Smooth muscle cell (in vitro differentiated cells): ENCODE results near the gene IFI16. TPM values are rescaled to one million over a fixed set of nuclear protein-coding genes. Genes with fewer than 3 reads are reported as not detected.

Source experiments
- DNase-seq: peaks from one replicate; lab custom pipeline; 2025; ENCODE audit not compliant: unreplicated experiment; lab: John Stamatoyannopoulos, UW
- H2AFZ ChIP-seq: fragments of 200-600 bp; sonication (generic); 2 replicates; pipeline ENCODE4 v1.6.0; 2016; ENCODE audit warnings: antibody characterized with exemption, low read depth, mild to moderate bottlenecking
- H3F3A ChIP-seq: fragments of 200-600 bp; sonication (generic); 2 replicates; pipeline ENCODE4 v1.6.0; 2017; ENCODE audit warnings: antibody characterized with exemption, low read depth
- H3K27ac ChIP-seq: fragments of 200-600 bp; sonication (generic); 2 replicates; pipeline ENCODE4 v1.5.1; 2016; ENCODE audit warnings: low read depth, mild to moderate bottlenecking
- H3K27me3 ChIP-seq: fragments of 200-600 bp; sonication (generic); 2 replicates; pipeline ENCODE4 v1.6.1; 2016; ENCODE audit warnings: low read depth, mild to moderate bottlenecking
- H3K36me3 ChIP-seq: fragments of 200-600 bp; sonication (generic); 2 replicates; pipeline ENCODE4 v1.5.1; 2016; ENCODE audit warnings: low read depth
- H3K4me1 ChIP-seq: fragments of 200-600 bp; sonication (generic); 2 replicates; pipeline ENCODE4 v1.5.1; 2016; ENCODE audit warnings: low read depth
- H3K4me2 ChIP-seq: fragments of 200-600 bp; sonication (generic); 2 replicates; pipeline ENCODE4 v1.6.0; 2016; ENCODE audit warnings: mild to moderate bottlenecking
- H3K4me3 ChIP-seq: fragments of 200-600 bp; sonication (generic); 2 replicates; pipeline ENCODE4 v1.5.1; 2016; ENCODE audit warnings: mild to moderate bottlenecking
- H3K79me2 ChIP-seq: fragments of 200-600 bp; sonication (generic); 2 replicates; pipeline ENCODE4 v1.6.0; 2016; ENCODE audit warnings: low read depth, mild to moderate bottlenecking
- H3K9ac ChIP-seq: fragments of 200-600 bp; sonication (generic); 2 replicates; pipeline ENCODE4 v1.6.0; 2016; ENCODE audit warnings: low read depth
- H3K9me3 ChIP-seq: fragments of 200-600 bp; sonication (generic); replicated peaks from 2 replicates; pipeline ENCODE4 v1.5.1; 2016; ENCODE audit warnings: low read depth
- H4K20me1 ChIP-seq: fragments of 200-600 bp; sonication (generic); 2 replicates; pipeline ENCODE4 v1.6.0; 2016; ENCODE audit warnings: low read depth
- WGBS: methylation state at CpG from one replicate; pipeline ENCODE4 v1.1.7; 2016; ENCODE audit warnings: low lambda C conversion rate; 5-methylcytosine and 5-hydroxymethylcytosine counted together
- polyA plus RNA-seq: library from polyadenylated mRNA; unstranded; fragments of >200 nt; fragmentation: Nextera tagmentation; extraction: Ambion mirVana; gene quantifications from 2 replicates; pipeline ENCODE4 v1.2.1, GENCODE V29; 2016
- total RNA-seq: library from RNA; depleted of rRNA; stranded (reverse); fragments of >200 nt; gene quantifications from 2 replicates; pipeline ENCODE4 v1.2.3, GENCODE V29; 2014
- TF ChIP-seq, protein P1 (sequence below): fragments of 200-600 bp; sonication (generic); IDR thresholded peaks from 2 replicates; pipeline ENCODE4 v1.5.1; 2017; ENCODE audit warnings: borderline replicate concordance, mild to moderate bottlenecking, antibody characterized with exemption; ENCODE audit not compliant: insufficient read depth, poor library complexity, severe bottlenecking

Gene IFI16
- total and polyA plus RNA-seq, 2 experiments from 2014 or later: 92.1 to 114 TPM

GRCh38 chr1:159030311-159030710, 20.6 kb downstream of the IFI16 start:
- WGBS: 96% methylated on average over 1 of the region's 1 CpG

DNA sequence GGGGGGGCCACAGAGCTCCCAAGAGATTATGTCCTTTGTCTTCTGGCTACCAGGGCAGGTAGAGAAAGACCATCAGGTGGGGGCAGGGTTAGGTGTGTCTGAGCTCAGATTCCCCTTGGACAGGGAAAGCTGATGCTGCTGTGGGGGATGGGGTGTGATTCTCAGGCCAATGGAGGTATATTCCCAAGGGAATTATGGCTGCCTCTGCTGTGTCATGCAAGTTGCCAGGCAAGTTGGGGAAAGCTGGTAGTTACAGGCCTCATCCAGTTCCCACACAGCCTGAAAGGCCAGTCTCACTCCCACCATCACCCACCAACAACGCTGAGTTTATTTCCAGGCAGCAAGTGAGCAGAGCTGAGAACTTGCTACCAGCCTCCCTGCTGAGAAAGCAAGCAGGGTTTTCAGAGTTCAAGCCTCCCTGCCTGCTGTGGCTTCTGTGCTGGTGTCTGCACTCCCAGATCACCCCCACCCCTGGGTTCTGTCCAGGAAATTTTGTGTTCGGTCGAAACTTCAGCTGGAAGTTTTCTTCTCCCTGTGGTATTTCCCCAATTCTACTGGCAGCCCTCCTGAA, 21.3 kb downstream of the IFI16 start:
- peaks cover 16% of the 10 kb centered on the region for H3K36me3 ChIP-seq
- no peak overlapping the region for H3K4me2 ChIP-seq
- no peaks in the 10 kb centered on the region for H3F3A ChIP-seq
- H3K79me2 ChIP-seq: peaks cover 43% of the 10 kb centered on the region
- H3K4me3 ChIP-seq: no peak overlapping the region
- H2AFZ ChIP-seq: no peak overlapping the region
- no peak overlapping the region for H3K9ac ChIP-seq
- H3K4me1 ChIP-seq: no peaks in the 10 kb centered on the region
- TF ChIP-seq, protein P1, sequence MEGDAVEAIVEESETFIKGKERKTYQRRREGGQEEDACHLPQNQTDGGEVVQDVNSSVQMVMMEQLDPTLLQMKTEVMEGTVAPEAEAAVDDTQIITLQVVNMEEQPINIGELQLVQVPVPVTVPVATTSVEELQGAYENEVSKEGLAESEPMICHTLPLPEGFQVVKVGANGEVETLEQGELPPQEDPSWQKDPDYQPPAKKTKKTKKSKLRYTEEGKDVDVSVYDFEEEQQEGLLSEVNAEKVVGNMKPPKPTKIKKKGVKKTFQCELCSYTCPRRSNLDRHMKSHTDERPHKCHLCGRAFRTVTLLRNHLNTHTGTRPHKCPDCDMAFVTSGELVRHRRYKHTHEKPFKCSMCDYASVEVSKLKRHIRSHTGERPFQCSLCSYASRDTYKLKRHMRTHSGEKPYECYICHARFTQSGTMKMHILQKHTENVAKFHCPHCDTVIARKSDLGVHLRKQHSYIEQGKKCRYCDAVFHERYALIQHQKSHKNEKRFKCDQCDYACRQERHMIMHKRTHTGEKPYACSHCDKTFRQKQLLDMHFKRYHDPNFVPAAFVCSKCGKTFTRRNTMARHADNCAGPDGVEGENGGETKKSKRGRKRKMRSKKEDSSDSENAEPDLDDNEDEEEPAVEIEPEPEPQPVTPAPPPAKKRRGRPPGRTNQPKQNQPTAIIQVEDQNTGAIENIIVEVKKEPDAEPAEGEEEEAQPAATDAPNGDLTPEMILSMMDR: no peak
- H4K20me1 ChIP-seq: peaks cover 74% of the 10 kb centered on the region
- no peaks in the 10 kb centered on the region for H3K9me3 ChIP-seq
- no peak for DNase-seq
- no peaks in the 10 kb centered on the region for H3K27me3 ChIP-seq
- no peak overlapping the region for H3K27ac ChIP-seq
- WGBS: 90% methylated on average over 3 of the region's 3 CpGs

More at GRCh38 chr1:159030311-159030710, 20.6 kb downstream of the IFI16 start:
- H3K27ac ChIP-seq: no peak overlapping the region
- H3K9me3 ChIP-seq: no peaks in the 10 kb centered on the region
- H3K4me1 ChIP-seq: no peaks in the 10 kb centered on the region
- H3K4me3 ChIP-seq: no peak overlapping the region
- H2AFZ ChIP-seq: no peak overlapping the region
- peaks cover 50% of the 10 kb centered on the region for H3K79me2 ChIP-seq
- H3K4me2 ChIP-seq: no peak overlapping the region
- peaks cover 75% of the 10 kb centered on the region for H4K20me1 ChIP-seq
- no peak for DNase-seq
- no peaks in the 10 kb centered on the region for H3F3A ChIP-seq
- no peak overlapping the region for H3K9ac ChIP-seq
- H3K27me3 ChIP-seq: no peaks in the 10 kb centered on the region
- TF ChIP-seq, protein P1: no peak
- peaks cover 13% of the 10 kb centered on the region for H3K36me3 ChIP-seq

DNA sequence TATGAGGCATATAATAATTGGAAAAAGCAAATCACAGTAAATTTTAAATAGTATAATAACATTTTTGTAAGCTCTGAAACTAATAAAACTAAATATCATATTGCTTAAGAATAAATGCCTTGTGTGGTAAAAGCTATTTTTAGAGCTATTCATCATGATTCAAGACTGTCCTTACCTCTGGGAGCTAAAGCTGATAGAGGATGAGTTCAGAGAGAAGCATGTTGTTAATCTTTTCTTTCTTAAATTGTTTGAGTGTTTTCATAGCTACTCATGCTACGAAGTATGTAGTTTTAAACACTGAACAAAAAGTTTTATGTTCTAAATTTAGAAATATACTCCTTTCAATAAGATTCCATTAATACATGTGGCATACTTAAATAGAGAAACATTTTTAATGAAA, 30.5 kb downstream of the IFI16 start:
- Histone ChIP-seq H3K36me3 (peaks cover 24% of the 10 kb centered on the region), H3K27me3 (no peaks in the 10 kb centered on the region), H3K27ac (peak overlapping the region; percentile 19), H3K79me2 (peaks cover 9% of the 10 kb centered on the region), H3K4me1 (no peaks in the 10 kb centered on the region), H3K9ac (no peak overlapping the region), H4K20me1 (peaks cover 18% of the 10 kb centered on the region), H3K4me3 (no peak overlapping the region), H2AFZ (no peak overlapping the region), H3F3A (no peaks in the 10 kb centered on the region), H3K9me3 (no peaks in the 10 kb centered on the region), H3K4me2 (peak overlapping the region; percentile 11)
- TF ChIP-seq, protein P1: no peak
- 63% methylated on average over 1 of the region's 1 CpG for WGBS
- DNase-seq: no peak
